ENCODE results near the gene PTCD3.

PTCD3 gene

GRCh38 chr2:86075886-86076285, 30.1 kb upstream of the PTCD3 start:
- no peaks in the 10 kb centered on the region for H3K9me3 Mint-ChIP-seq
- H3K27me3 Mint-ChIP-seq (ENCODE audit: low read depth): no peaks in the 10 kb centered on the region
- peaks cover 13% of the 10 kb centered on the region for H3K4me1 Mint-ChIP-seq
- no peak overlapping the region for H3K27ac Mint-ChIP-seq
- H3K36me3 Mint-ChIP-seq (ENCODE audit: low read depth): peaks cover 76% of the 10 kb centered on the region
- H3K4me3 Mint-ChIP-seq: no peak overlapping the region
- TF ChIP-seq CTCF (IDR thresholded peaks at IDR 0.05; ENCODE audit: unreplicated experiment in 3 of 3): no peak

- Mint-ChIP-seq H3K9me3 (no peaks in the 10 kb centered on the region), H3K27ac (no peak overlapping the region), H3K4me1 (peaks cover 6% of the 10 kb centered on the region), H3K4me3 (no peak overlapping the region), H3K36me3 (ENCODE audit: low read depth) (peaks cover 71% of the 10 kb centered on the region), H3K27me3 (ENCODE audit: low read depth) (no peaks in the 10 kb centered on the region)
- TF ChIP-seq CTCF (IDR thresholded peaks at IDR 0.05; ENCODE audit: unreplicated experiment in 3 of 3): peak; percentile 47 to 58 (median 55)
These were observed 27.1 kb upstream of the PTCD3 start for GRCh38 chr2:86078774-86079545.

GRCh38 chr2:86079981-86080911, 25.8 kb upstream of the PTCD3 start:
- Mint-ChIP-seq H3K36me3 (ENCODE audit: low read depth) (peaks cover 65% of the 10 kb centered on the region), H3K27ac (peak overlapping the region in 1 of 3 experiments; percentile 81), H3K4me3 (no peak overlapping the region), H3K27me3 (ENCODE audit: low read depth) (no peaks in the 10 kb centered on the region), H3K9me3 (no peaks in the 10 kb centered on the region), H3K4me1 (peaks cover 6% of the 10 kb centered on the region)
- peak; percentile 64 to 66 (median 65) for TF ChIP-seq CTCF (IDR thresholded peaks at IDR 0.05; ENCODE audit: unreplicated experiment in 3 of 3)

- Mint-ChIP-seq H3K4me1 (peaks cover 6% of the 10 kb centered on the region), H3K27ac (no peak overlapping the region), H3K9me3 (no peaks in the 10 kb centered on the region), H3K27me3 (ENCODE audit: low read depth) (no peaks in the 10 kb centered on the region), H3K36me3 (ENCODE audit: low read depth) (peaks cover 59% of the 10 kb centered on the region), H3K4me3 (no peak overlapping the region)
- no peak for TF ChIP-seq CTCF (IDR thresholded peaks at IDR 0.05; ENCODE audit: unreplicated experiment in 3 of 3)
These were observed 24.3 kb upstream of the PTCD3 start for GRCh38 chr2:86081724-86082123.

- Mint-ChIP-seq H3K27me3 (ENCODE audit: low read depth) (no peaks in the 10 kb centered on the region), H3K27ac (no peak overlapping the region), H3K4me1 (peaks cover 6% of the 10 kb centered on the region), H3K9me3 (no peaks in the 10 kb centered on the region), H3K4me3 (no peak overlapping the region), H3K36me3 (ENCODE audit: low read depth) (peaks cover 51% of the 10 kb centered on the region)
- no peak for TF ChIP-seq CTCF (IDR thresholded peaks at IDR 0.05; ENCODE audit: unreplicated experiment in 3 of 3)
These were observed 23.3 kb upstream of the PTCD3 start for GRCh38 chr2:86082756-86083155.

All from nephron (organoid).